Brain microvascular endothelial cell (primary cell): Measurements from ENCODE around the gene DISC1.

Experiments
- DNase-seq: peaks from one replicate; pipeline ENCODE4 v3.0.0-alpha.2; 2020
- H3K27ac ChIP-seq: fragments of 250-450 bp; sonication (Bioruptor Pico); 2 replicates; pipeline ENCODE4 v1.5.1; 2020; ENCODE audit warnings: mild to moderate bottlenecking, moderate library complexity
- H3K27me3 ChIP-seq: fragments of 250-450 bp; sonication (Bioruptor Pico); replicated peaks from 2 replicates; pipeline ENCODE4 v1.5.1; 2020; ENCODE audit warnings: mild to moderate bottlenecking
- H3K36me3 ChIP-seq: fragments of 250-450 bp; sonication (Bioruptor Pico); replicated peaks from 2 replicates; pipeline ENCODE4 v1.5.1; 2020; ENCODE audit warnings: mild to moderate bottlenecking
- H3K4me3 ChIP-seq: 2 replicates; pipeline ENCODE4 v1.5.1; 2011; ENCODE audit warnings: low read depth, mild to moderate bottlenecking, control low read depth, low read length, moderate library complexity
- in situ Hi-C: cut with HindIII; loops from 2 replicates; pipeline ENCODE4 v1.10.0; 2017; ENCODE audit warnings: low sequenced_read_pairs, low pct_ligation_motif_present
- TF ChIP-seq, protein P1 (sequence below): IDR thresholded peaks from 2 replicates; pipeline ENCODE4 v1.5.1; 2011; ENCODE audit warnings: low read depth, mild to moderate bottlenecking, moderate library complexity, low read length, control low read depth, inconsistent platforms; ENCODE audit errors: missing control alignments

Gene DISC1

GRCh38 chr1:231750818-231751362, 124.3 kb downstream of the DISC1 start:
- Histone ChIP-seq H3K27me3 (no peaks in the 10 kb centered on the region), H3K36me3 (no peaks in the 10 kb centered on the region), H3K27ac (no peak overlapping the region), H3K4me3 (no peak overlapping the region)
- TF ChIP-seq, protein P1, sequence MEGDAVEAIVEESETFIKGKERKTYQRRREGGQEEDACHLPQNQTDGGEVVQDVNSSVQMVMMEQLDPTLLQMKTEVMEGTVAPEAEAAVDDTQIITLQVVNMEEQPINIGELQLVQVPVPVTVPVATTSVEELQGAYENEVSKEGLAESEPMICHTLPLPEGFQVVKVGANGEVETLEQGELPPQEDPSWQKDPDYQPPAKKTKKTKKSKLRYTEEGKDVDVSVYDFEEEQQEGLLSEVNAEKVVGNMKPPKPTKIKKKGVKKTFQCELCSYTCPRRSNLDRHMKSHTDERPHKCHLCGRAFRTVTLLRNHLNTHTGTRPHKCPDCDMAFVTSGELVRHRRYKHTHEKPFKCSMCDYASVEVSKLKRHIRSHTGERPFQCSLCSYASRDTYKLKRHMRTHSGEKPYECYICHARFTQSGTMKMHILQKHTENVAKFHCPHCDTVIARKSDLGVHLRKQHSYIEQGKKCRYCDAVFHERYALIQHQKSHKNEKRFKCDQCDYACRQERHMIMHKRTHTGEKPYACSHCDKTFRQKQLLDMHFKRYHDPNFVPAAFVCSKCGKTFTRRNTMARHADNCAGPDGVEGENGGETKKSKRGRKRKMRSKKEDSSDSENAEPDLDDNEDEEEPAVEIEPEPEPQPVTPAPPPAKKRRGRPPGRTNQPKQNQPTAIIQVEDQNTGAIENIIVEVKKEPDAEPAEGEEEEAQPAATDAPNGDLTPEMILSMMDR, result no peak
- no peak for DNase-seq
- in situ Hi-C loops, result no loop called here

DNA sequence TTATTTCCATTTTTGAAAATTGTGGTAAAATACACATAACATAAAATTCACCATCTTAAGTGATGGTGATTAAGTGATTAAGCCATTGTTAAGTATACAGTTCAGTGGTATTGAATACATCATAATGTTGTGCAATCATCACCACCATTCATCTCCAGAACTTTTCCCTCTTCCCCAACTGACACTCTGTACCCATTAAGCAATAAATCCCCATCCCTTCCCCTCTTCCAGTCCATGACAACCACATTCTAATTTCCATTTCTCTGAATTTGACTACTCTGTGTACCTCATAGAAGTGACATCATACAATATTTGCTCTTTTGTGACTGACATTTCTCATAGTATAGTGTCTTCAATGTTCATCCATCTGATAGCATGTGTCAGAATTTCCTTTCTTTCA, 124.8 kb downstream of the DISC1 start:
- H3K4me3 ChIP-seq, result no peak overlapping the region
- H3K36me3 ChIP-seq, result no peaks in the 10 kb centered on the region
- no peaks in the 10 kb centered on the region for H3K27me3 ChIP-seq
- in situ Hi-C loops, result no loop called here
- TF ChIP-seq, protein P1, result no peak
- no peak for DNase-seq
- H3K27ac ChIP-seq, result no peak overlapping the region

GRCh38 chr1:231753313-231753712, 126.7 kb downstream of the DISC1 start:
- Histone ChIP-seq H3K27me3 (no peaks in the 10 kb centered on the region), H3K27ac (no peak overlapping the region), H3K36me3 (no peaks in the 10 kb centered on the region), H3K4me3 (no peak overlapping the region)
- in situ Hi-C loops, result no loop called here
- DNase-seq, result no peak
- TF ChIP-seq, protein P1, result no peak

DNA sequence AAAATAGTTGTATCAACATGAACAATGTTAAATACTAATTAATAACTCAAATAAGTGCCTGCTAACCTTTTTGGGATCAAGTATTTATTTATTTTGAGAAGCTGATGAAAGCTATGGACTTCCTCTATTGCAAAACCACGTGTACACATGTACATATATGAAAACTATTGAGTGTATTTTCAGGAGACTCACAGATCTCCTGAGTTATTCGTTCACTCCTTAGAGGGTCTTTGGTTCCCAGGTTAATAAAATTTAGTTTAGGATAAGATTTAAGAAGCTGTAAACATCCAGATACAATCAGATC, 130.5 kb downstream of the DISC1 start:
- Histone ChIP-seq H3K27me3 (no peaks in the 10 kb centered on the region), H3K36me3 (no peaks in the 10 kb centered on the region), H3K4me3 (no peak overlapping the region), H3K27ac (no peak overlapping the region)
- TF ChIP-seq, protein P1, result no peak
- no peak for DNase-seq
- in situ Hi-C loops, result no loop called here

GRCh38 chr1:231757759-231758158, 131.2 kb downstream of the DISC1 start:
- in situ Hi-C loops, result no loop called here
- Histone ChIP-seq H3K4me3 (no peak overlapping the region), H3K27me3 (no peaks in the 10 kb centered on the region), H3K36me3 (no peaks in the 10 kb centered on the region), H3K27ac (no peak overlapping the region)
- TF ChIP-seq, protein P1, result no peak
- DNase-seq, result no peak

- TF ChIP-seq, protein P1, result no peak
- H3K36me3 ChIP-seq, result no peaks in the 10 kb centered on the region
- no peak for DNase-seq
- in situ Hi-C loops, result no loop called here
- H3K27ac ChIP-seq, result no peak overlapping the region
- H3K4me3 ChIP-seq, result no peak overlapping the region
- no peaks in the 10 kb centered on the region for H3K27me3 ChIP-seq
Measured at GRCh38 chr1:231761252-231761651, 134.7 kb downstream of the DISC1 start.
